Glomerular endothelial cell (primary cell): ENCODE results near the gene CHKB. TPM values are rescaled to one million over a fixed set of nuclear protein-coding genes. Genes with fewer than 3 reads are reported as not detected.

Experiments
- DNase-seq: peaks from one replicate; pipeline ENCODE4 v3.0.0-alpha.2; 2011; ENCODE audit warnings: low read depth, low spot score; ENCODE audit errors: extremely low read depth
- total RNA-seq: library from RNA; depleted of rRNA; stranded (reverse); fragments of >200 nt; gene quantifications from 2 replicates; pipeline ENCODE4 v1.2.3, GENCODE V29; 2015

CHKB gene
- total RNA-seq, 1 donor from 2014 or later = 60.4 TPM

DNA sequence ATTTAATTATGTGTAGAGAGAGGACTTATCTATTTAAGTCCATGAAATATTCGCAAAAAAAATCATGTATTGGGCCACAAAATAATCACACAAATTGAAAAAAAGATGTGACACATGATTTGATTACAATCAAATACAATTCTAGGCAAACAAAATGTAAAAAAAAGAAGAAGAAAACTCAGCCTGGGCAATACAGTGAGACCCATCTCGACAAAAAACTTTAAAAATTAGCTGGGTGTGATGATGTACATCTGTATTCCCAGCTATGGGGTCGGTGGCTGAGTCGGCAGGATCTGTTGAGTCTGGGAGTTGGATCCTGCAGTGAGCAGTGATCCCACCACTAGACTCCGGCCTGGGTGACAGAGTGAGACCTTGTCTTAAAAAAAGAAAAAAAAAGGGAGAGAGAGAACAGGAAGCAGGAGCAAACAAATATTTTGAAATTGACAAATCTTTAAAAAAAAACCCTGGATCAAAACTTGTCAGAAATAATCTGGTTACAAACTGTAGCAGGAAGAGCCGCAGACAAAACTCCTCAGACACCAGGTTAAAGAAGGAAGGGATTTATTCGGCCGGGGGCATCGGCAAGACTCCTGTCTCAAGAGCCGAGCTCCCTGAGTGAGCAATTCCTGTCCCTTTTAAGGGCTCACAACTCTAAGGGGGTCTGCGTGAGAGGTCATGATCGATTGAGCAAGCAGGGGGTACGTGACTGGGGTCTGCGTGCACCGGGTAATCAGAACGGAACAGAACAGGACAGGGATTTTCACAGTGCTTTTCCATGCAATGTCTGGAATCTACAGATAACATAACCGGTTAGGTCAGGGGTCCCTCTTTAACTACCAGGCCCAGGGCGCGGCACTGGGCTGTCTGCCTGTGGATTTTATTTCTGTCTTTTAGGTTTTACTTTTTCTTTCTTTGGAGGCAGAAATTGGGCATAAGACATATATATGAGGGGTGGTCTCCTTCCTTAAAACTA, 49.5 kb downstream of the CHKB start:
- no peak for DNase-seq

DNA sequence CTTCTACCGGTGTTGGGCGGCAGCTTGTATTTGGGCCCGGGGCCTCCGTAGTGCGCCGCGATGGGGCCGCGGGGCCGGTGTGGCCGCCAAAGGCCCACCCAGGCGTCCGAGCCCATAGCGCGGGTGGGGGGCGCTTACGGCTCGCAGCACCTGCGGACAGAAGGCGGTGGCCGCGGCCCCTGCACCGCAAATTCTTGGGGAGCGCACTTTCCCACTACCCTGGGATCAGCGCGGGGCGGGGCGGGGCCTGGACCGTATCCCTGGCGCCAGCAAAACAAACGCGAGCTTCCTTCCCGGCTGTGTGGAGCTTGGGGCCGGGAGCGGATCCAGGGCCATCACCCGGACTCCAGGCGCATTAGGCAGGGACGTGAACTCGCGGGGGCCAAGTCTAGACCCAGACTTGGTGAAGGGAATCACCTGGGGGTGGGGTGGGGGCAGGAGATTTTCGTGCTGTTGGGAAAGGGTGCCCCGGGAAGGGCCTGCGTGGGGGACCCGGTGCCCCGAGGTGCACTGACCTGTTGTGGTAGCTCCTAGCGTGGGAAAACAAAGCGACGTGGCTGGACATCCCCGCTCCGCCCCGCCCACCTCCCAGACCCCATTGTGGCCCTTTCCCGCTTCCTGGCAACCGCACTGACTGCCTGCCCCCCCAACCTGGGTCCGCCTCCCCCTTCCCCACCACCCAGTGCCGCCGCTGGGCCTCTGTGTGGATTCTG, 50.5 kb downstream of the CHKB start:
- DNase-seq = no peak

GRCh38 chr22:50531546-50531961, 51.1 kb downstream of the CHKB start:
- no peak for DNase-seq

GRCh38 chr22:50530877-50531545, 51.6 kb downstream of the CHKB start:
- no peak for DNase-seq

GRCh38 chr22:50530580-50530876, 52.1 kb downstream of the CHKB start:
- DNase-seq = no peak

DNA sequence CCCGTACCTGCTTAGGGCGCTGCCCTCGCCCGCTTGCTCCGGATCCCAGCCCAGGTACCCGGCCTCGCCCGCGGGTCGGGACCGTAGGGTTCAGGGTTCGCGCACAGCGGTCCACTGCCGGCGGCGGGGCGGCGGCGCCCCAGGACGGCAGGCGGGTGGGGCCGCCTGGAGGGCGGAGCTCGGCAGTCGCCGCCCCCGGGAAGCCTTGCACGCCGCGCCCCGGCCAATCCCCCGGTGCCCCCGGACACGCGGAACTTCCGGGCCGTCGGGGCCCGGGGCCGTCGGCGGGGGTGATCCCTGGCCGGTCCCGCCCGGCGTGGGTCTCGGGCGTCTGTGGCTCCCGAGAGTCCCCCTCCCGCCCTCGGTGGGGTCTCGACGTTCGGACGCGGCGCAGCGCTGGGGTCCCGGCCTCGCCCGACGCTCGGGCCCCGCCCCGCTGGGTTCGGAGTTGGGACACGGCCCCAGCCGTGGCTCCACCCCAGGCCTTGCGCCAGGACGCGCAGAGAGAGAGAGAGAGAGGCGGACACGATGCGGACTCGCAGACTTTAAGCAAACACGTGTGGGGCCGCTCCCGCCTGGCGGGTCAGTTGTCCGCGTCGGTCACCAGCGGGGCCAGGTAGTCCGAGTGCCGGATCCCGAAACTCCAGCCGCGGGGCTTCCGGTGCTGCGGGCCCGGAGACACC, 52.6 kb downstream of the CHKB start, which contains the start of gene TYMP:
Gene TYMP (minus strand): TSS at position 116 of the 683 bp plus-strand sequence. CDS start 303 bp downstream, outside the sequence.
- DNase-seq = no peak

DNA sequence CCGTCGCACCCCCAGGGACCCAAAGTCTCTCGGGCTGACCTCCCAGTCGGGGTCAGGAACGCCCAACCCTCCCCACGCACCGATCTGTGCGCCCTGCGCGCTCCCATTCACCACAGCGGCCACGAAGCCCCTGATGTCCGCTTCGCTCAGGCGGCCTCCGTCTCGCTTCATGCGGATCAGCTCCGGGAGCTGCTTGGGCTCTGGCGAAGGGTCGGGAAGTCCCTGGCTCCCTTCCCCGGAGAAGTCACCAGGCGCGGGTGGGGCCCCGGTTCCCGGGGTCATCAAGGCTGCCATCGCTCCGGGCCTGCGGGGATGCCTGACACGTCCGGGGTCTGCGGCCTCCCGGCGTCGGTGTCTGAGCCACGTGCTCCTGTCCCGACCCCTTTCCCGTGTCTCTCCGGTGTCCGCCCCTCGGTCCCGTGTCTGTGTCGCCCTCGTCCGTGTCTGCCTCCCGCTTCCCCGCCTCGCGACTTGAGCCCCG, 53.2 kb downstream of the CHKB start:
- DNase-seq = no peak

Other genes with a start within 250 kb of the CHKB start
- 46.5 and 67.4 TPM in 2 replicates for gene PPP6R2, start 239.5 kb downstream of the CHKB start, total RNA-seq
- 53.7 and 66.0 TPM in 2 replicates for gene SBF1, start 107.8 kb downstream of the CHKB start, total RNA-seq
- gene ADM2, start 101.3 kb downstream of the CHKB start, total RNA-seq = 3.1 and 5.4 TPM in 2 replicates
- gene MIOX, start 96.0 kb downstream of the CHKB start, total RNA-seq = not detected in 2 replicates
- gene LMF2, start 75.1 kb downstream of the CHKB start, total RNA-seq = 82.2 and 93.8 TPM in 2 replicates
- gene NCAPH2, start 74.6 kb downstream of the CHKB start, total RNA-seq = 20.9 and 30.9 TPM in 2 replicates
- 2.6 and 7.3 TPM in 2 replicates for gene SCO2, start 57.3 kb downstream of the CHKB start, total RNA-seq
- 11.3 and 23.9 TPM in 2 replicates for gene TYMP, start 52.8 kb downstream of the CHKB start, total RNA-seq
- gene KLHDC7B, start 37.0 kb downstream of the CHKB start, total RNA-seq = not detected in 2 replicates
- gene SYCE3, start 19.9 kb downstream of the CHKB start, total RNA-seq = 1.7 and 2.6 TPM in 2 replicates
- 10.7 TPM in 1 of 2 replicates, not detected in the other for gene CPT1B, start 4.4 kb downstream of the CHKB start, total RNA-seq
- 0.29 and 0.58 TPM in 2 replicates for gene MAPK8IP2, start 17.9 kb upstream of the CHKB start, total RNA-seq
- 59.4 and 73.5 TPM in 2 replicates for gene ARSA, start 45.3 kb upstream of the CHKB start, total RNA-seq
- gene SHANK3, start 90.0 kb upstream of the CHKB start, total RNA-seq = 51.9 and 103 TPM in 2 replicates
- gene ACR, start 155.4 kb upstream of the CHKB start, total RNA-seq = 0.76 TPM in 1 of 2 replicates, not detected in the other
- gene RABL2B, start 200.8 kb upstream of the CHKB start, total RNA-seq = 9.6 and 15.3 TPM in 2 replicates